ENCODE results near the gene NID1. TPM values are rescaled to one million over a fixed set of nuclear protein-coding genes. Genes with fewer than 3 reads are reported as not detected.

The NID1 gene
- total and polyA plus RNA-seq, 12 donors, result 26.0 to 216 (median 82.5) TPM

DNA sequence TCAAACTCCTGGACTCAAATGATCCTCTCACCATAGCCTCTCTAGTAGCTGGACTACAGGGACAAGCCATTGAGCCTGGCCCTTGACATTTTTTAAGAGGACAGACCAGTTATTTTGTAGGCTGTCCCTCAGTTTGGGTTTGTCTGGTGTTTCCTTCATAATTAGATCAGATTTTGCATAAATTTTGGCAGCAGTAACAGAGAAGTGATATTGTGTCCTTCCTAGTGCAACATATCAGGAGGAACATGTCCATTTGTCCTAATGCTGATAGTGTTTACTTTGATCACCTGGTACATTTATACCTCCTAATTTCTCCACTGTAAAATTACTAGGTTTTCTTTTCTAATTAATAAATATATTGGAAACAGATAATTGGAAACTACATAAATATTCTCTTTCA, 5.9 kb upstream of the NID1 start:
- no peak overlapping the region for H3K4me3 ChIP-seq
- H3K27me3 ChIP-seq, result no peaks in the 10 kb centered on the region
- H3K27ac ChIP-seq, result no peak overlapping the region
- H3K36me3 ChIP-seq (replicated peaks in 1 of 2), result no peaks in the 10 kb centered on the region
- no peaks in the 10 kb centered on the region for H3K9me3 ChIP-seq (replicated peaks in 1 of 3)
- H3K4me1 ChIP-seq (replicated peaks in 1 of 2), result peaks cover 0 to 15% of the 10 kb centered on the region in 2 donors
- intact Hi-C loops (cut with DNase I), result no loop called here
- TF ChIP-seq, protein P1, sequence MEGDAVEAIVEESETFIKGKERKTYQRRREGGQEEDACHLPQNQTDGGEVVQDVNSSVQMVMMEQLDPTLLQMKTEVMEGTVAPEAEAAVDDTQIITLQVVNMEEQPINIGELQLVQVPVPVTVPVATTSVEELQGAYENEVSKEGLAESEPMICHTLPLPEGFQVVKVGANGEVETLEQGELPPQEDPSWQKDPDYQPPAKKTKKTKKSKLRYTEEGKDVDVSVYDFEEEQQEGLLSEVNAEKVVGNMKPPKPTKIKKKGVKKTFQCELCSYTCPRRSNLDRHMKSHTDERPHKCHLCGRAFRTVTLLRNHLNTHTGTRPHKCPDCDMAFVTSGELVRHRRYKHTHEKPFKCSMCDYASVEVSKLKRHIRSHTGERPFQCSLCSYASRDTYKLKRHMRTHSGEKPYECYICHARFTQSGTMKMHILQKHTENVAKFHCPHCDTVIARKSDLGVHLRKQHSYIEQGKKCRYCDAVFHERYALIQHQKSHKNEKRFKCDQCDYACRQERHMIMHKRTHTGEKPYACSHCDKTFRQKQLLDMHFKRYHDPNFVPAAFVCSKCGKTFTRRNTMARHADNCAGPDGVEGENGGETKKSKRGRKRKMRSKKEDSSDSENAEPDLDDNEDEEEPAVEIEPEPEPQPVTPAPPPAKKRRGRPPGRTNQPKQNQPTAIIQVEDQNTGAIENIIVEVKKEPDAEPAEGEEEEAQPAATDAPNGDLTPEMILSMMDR (IDR thresholded peaks at IDR 0.05), result no peak
- no peak for TF ChIP-seq POLR2A (IDR thresholded peaks at IDR 0.05)
- no peak for DNase-seq

DNA sequence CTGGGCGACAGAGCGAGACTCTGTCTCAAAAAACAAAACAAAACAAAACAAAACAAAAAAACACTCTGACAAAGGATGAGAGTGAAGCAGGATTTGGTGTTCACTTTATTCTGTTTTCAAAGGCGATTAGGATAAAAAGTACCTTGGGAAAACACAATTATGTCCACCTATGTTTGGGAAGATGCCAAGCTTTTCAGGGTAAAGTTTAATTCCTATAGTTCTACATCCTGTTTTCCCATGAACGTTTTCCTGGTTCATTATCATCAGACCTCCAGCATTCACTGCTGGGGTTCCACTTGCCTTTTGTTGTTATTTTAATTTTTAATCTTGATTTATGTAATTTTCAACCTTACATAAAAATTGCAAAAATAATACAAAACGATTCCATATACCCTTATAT, 4.9 kb upstream of the NID1 start:
- TF ChIP-seq, protein P1 (IDR thresholded peaks at IDR 0.05), result no peak
- no peak for TF ChIP-seq POLR2A (IDR thresholded peaks at IDR 0.05)
- WGBS, 4 donors, result 75 to 85% (median 78%) methylated on average over 5 of the region's 5 CpGs
- Histone ChIP-seq H3K9me3 (replicated peaks in 1 of 3) (no peaks in the 10 kb centered on the region), H3K27me3 (no peaks in the 10 kb centered on the region), H3K4me1 (replicated peaks in 1 of 2) (peaks cover 0 to 22% of the 10 kb centered on the region in 2 donors), H3K36me3 (replicated peaks in 1 of 2) (no peaks in the 10 kb centered on the region), H3K27ac (no peak overlapping the region), H3K4me3 (no peak overlapping the region)
- intact Hi-C loops (cut with DNase I), result no loop called here
- DNase-seq, result no peak

DNA sequence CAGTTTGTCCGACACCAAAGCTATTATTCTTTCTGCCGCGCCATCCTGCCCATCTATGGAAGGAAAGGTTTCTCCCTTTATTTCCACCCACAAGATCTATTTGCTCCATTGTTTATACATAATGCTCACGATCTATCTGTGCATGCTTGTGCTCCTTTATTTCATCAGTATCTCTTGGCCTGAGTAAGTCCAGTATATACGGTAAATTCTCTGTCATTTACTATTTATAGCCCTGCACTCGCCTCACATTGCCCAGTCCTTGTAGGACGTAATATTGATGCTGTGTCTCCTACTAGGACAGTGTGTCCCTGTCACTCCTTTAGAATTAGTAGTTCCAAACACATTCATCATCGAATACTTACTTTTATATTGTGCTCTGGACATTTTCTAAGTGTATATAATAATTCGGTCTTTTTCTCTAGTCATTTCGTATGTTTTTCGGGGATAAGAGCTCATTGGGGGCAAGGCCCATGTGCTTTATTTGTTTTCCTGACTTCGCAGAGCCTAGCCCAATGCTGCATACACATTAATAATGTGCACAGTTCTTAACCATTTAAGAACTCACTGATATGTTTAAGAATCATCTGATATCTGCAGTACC, 3.1 kb upstream of the NID1 start:
- Histone ChIP-seq H3K4me3 (no peak overlapping the region), H3K27me3 (no peaks in the 10 kb centered on the region), H3K27ac (peak overlapping the region in 4 of 5 donors; percentile 33 to 95 (median 88)), H3K9me3 (replicated peaks in 1 of 3) (no peaks in the 10 kb centered on the region), H3K4me1 (replicated peaks in 1 of 2) (peaks cover 0 to 22% of the 10 kb centered on the region in 2 donors), H3K36me3 (replicated peaks in 1 of 2) (no peaks in the 10 kb centered on the region)
- WGBS, 4 donors, result 37 to 40% (median 39%) methylated on average over 12 of the region's 12 CpGs
- TF ChIP-seq, protein P1 (IDR thresholded peaks at IDR 0.05), result no peak
- no peak for TF ChIP-seq POLR2A (IDR thresholded peaks at IDR 0.05)
- intact Hi-C loops (cut with DNase I), result no loop called here
- DNase-seq, result peak in 5 of 7 donors; percentile 34 to 70 (median 40)

DNA sequence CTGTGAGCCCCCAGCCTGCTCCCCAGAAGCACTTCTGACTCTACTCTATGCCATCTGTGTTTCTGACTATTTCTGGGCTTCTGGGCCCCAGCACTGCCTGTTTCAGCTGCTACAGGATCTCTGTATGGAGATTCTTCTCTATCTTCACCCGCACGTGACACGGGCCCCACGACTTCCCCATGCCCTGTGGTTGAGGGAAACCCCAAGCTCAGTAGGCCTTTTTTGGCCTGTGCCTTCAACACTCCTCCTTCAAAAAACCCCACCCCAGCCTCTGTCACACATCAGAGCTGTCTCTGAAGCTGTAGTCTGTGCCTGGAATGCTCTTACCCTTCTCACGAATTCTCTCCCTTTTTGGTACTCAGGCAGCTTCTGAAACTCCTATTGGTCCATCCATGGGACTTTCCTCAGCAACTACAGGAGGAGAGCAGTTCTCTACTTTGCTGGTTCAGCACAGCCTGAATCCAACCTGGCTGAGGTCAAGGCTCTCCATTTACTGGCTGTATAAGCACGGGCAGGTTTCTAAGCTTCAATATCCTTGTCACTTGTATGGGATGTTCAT, 2.0 kb upstream of the NID1 start:
- Histone ChIP-seq H3K27ac (peak overlapping the region; percentile 33 to 95 (median 86)), H3K36me3 (replicated peaks in 1 of 2) (no peaks in the 10 kb centered on the region), H3K4me1 (replicated peaks in 1 of 2) (peaks cover 0 to 22% of the 10 kb centered on the region in 2 donors), H3K4me3 (no peak overlapping the region), H3K27me3 (no peaks in the 10 kb centered on the region), H3K9me3 (replicated peaks in 1 of 3) (no peaks in the 10 kb centered on the region)
- DNase-seq, result peak in 6 of 7 donors; percentile 34 to 79 (median 45)
- WGBS, 4 donors, result 68 to 72% (median 71%) methylated on average over 6 of the region's 6 CpGs
- TF ChIP-seq, protein P1 (IDR thresholded peaks at IDR 0.05), result no peak
- no peak for TF ChIP-seq POLR2A (IDR thresholded peaks at IDR 0.05)
- intact Hi-C loops (cut with DNase I), result no loop called here
